ENCODE results near the gene KRTAP5-10.
"Not testable (repeated sequence)": the region's sequence is repeated elsewhere in the genome, so short reads cannot be mapped to it uniquely, and the experiment has no call there.

The KRTAP5-10 gene

GRCh38 chr11:71571101-71571850, 5.9 kb downstream of the KRTAP5-10 start:
- DNase-seq: not testable (repeated sequence)

- no peak for DNase-seq
Measured at GRCh38 chr11:71572811-71573210, 7.4 kb downstream of the KRTAP5-10 start.

- DNase-seq: no peak
Measured at GRCh38 chr11:71574418-71574817, 9.1 kb downstream of the KRTAP5-10 start.

- no peak for DNase-seq
Measured at GRCh38 chr11:71575723-71576424, 10.5 kb downstream of the KRTAP5-10 start.

GRCh38 chr11:71576688-71577465, 11.5 kb downstream of the KRTAP5-10 start:
- not testable (repeated sequence) for DNase-seq

- DNase-seq: no peak
Measured at GRCh38 chr11:71577469-71578004, 12.2 kb downstream of the KRTAP5-10 start.

GRCh38 chr11:71579513-71579912, 14.2 kb downstream of the KRTAP5-10 start:
- DNase-seq: not testable (repeated sequence)

- DNase-seq: peak in 28 of 51 donors; percentile 7 to 68 (median 34)
Measured at GRCh38 chr11:71580057-71581003, 15.0 kb downstream of the KRTAP5-10 start.

- no peak for DNase-seq
Measured at GRCh38 chr11:71581826-71582225, 16.5 kb downstream of the KRTAP5-10 start.

GRCh38 chr11:71582309-71582895, 17.0 kb downstream of the KRTAP5-10 start, which contains the start of gene KRTAP5-11:
Gene KRTAP5-11 (minus strand): TSS chr11:71582875. CDS start chr11:71582837, 38 bp downstream.
- no peak for DNase-seq

GRCh38 chr11:71582969-71583368, 17.6 kb downstream of the KRTAP5-10 start:
- not testable (repeated sequence) for DNase-seq

GRCh38 chr11:71585673-71586072, 20.3 kb downstream of the KRTAP5-10 start:
- DNase-seq: not testable (repeated sequence)

GRCh38 chr11:71588314-71588713, 23.0 kb downstream of the KRTAP5-10 start:
- not testable (repeated sequence) for DNase-seq

GRCh38 chr11:71588822-71589545, 23.6 kb downstream of the KRTAP5-10 start:
- not testable (repeated sequence) for DNase-seq

- DNase-seq: not testable (repeated sequence)
Measured at GRCh38 chr11:71589546-71589920, 24.2 kb downstream of the KRTAP5-10 start.

GRCh38 chr11:71603221-71603620, 37.9 kb downstream of the KRTAP5-10 start:
- not testable (repeated sequence) for DNase-seq

- DNase-seq: not testable (repeated sequence)
Measured at GRCh38 chr11:71604798-71605488, 39.6 kb downstream of the KRTAP5-10 start.

GRCh38 chr11:71606853-71607519, 41.6 kb downstream of the KRTAP5-10 start:
- DNase-seq: not testable (repeated sequence)

Data from hypothalamus (tissue), 51 donors.